ENCODE results near the gene RAD21L1.

DNA sequence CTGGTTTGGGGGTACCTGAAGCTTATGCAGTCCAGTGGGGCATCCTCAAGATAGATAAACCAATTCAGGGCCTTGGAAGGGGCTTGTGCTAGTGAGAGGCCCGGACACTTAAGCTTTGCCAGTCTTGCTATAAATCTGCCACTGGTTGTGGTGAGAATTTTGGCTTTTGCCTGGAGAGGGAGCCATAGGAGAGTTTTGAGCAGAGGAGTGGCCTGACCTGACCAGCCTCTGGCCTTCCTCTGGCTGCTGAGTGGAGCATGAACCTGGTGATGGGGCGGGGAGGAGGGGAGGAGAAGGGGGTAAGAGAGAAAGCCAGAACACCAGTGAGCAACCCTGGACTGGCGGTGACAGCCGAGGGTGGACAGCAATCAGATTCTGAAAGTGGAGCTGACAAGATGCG lies 48.2 kb upstream of the RAD21L1 start:
- TF ChIP-seq, protein P1, sequence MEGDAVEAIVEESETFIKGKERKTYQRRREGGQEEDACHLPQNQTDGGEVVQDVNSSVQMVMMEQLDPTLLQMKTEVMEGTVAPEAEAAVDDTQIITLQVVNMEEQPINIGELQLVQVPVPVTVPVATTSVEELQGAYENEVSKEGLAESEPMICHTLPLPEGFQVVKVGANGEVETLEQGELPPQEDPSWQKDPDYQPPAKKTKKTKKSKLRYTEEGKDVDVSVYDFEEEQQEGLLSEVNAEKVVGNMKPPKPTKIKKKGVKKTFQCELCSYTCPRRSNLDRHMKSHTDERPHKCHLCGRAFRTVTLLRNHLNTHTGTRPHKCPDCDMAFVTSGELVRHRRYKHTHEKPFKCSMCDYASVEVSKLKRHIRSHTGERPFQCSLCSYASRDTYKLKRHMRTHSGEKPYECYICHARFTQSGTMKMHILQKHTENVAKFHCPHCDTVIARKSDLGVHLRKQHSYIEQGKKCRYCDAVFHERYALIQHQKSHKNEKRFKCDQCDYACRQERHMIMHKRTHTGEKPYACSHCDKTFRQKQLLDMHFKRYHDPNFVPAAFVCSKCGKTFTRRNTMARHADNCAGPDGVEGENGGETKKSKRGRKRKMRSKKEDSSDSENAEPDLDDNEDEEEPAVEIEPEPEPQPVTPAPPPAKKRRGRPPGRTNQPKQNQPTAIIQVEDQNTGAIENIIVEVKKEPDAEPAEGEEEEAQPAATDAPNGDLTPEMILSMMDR (IDR thresholded peaks at IDR 0.05; ENCODE audit: insufficient read depth, low read length), result no peak
- TF ChIP-seq POLR2AphosphoS5 (IDR thresholded peaks at IDR 0.05; ENCODE audit: low read depth) (no peak), GABPA (IDR thresholded peaks at IDR 0.05; ENCODE audit: low read depth) (no peak), SPI1 (IDR thresholded peaks at IDR 0.05; ENCODE audit: borderline replicate concordance, low read depth) (no peak)
- TF ChIP-seq, protein P2, sequence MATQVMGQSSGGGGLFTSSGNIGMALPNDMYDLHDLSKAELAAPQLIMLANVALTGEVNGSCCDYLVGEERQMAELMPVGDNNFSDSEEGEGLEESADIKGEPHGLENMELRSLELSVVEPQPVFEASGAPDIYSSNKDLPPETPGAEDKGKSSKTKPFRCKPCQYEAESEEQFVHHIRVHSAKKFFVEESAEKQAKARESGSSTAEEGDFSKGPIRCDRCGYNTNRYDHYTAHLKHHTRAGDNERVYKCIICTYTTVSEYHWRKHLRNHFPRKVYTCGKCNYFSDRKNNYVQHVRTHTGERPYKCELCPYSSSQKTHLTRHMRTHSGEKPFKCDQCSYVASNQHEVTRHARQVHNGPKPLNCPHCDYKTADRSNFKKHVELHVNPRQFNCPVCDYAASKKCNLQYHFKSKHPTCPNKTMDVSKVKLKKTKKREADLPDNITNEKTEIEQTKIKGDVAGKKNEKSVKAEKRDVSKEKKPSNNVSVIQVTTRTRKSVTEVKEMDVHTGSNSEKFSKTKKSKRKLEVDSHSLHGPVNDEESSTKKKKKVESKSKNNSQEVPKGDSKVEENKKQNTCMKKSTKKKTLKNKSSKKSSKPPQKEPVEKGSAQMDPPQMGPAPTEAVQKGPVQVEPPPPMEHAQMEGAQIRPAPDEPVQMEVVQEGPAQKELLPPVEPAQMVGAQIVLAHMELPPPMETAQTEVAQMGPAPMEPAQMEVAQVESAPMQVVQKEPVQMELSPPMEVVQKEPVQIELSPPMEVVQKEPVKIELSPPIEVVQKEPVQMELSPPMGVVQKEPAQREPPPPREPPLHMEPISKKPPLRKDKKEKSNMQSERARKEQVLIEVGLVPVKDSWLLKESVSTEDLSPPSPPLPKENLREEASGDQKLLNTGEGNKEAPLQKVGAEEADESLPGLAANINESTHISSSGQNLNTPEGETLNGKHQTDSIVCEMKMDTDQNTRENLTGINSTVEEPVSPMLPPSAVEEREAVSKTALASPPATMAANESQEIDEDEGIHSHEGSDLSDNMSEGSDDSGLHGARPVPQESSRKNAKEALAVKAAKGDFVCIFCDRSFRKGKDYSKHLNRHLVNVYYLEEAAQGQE (IDR thresholded peaks at IDR 0.05; ENCODE audit: insufficient replicate concordance, low read depth), result no peak

All from HL-60 (cell line).